Fibroblast of upper back skin (primary cell): Measurements from ENCODE around the gene LSM3.

ENCODE experiments used
- DNase-seq: peaks from one replicate; pipeline ENCODE4 v3.0.0-alpha.2; 2013

LSM3 gene

DNA sequence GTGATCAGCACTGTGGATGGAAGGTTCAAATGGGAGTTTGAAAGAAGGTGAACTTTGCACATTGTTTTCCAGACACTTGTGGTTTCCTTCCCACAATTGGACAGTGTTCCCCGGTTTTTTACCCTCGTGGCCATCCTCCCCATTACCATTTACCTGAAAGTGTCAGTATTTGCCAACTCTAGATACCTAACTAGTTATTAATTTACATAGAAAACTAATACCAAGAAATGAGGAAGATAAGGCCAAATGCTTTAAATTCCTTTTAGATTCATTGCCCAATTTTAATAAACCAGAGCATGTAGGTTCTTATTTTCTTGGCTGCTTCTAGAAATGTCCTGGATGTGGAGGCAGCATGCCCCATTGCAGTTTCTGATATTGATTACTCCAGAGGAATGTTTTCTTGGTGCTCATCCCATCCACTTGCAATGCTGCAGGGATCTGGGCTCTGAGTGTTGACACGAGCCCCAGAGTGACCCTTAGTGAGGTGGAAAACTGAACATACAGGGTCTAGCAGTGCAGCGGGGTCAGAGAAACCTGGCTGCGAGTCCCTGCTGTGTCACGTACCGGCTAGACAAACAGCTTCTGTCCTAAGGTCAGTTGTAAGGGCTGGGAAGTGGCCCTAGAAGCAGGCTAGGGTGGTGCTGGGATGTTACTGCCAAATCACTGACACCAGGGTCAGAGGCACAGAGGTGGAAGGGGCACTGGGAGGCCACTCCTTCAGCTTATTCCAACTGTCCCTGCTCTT lies 23.5 kb downstream of the LSM3 start:
- DNase-seq, result peak; percentile 52

DNA sequence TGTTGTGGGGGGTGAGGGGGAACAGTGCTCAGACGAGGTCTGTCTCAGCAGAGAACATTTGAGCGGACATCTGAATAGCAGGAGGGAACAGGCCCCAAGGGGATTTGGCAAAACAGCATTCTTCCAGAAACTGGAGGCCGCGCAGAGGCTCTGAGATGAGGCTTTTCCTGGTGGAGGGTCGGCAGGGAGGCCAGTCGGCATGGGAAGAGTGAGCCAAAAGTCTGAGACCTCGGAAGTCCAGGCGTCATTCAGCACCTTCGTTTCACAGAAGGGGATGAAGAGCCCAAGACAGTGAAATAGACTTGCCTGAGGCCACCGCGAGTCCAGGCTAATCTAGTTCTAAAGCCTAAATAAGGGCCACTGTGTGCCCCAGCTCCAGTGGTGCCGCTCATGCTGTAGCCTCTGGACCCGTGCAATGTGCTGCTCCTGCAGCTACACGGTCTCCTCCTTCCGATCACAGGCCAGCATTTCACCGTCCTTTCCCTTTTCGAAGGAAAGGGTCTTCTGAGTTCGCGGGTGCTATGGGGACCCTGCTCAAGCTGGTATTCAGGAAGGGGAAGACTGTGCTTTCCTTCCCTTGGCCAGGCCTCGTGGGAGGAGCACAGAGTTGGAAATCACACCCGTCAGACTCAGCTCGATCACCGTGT lies 24.4 kb downstream of the LSM3 start:
- DNase-seq, result no peak

DNA sequence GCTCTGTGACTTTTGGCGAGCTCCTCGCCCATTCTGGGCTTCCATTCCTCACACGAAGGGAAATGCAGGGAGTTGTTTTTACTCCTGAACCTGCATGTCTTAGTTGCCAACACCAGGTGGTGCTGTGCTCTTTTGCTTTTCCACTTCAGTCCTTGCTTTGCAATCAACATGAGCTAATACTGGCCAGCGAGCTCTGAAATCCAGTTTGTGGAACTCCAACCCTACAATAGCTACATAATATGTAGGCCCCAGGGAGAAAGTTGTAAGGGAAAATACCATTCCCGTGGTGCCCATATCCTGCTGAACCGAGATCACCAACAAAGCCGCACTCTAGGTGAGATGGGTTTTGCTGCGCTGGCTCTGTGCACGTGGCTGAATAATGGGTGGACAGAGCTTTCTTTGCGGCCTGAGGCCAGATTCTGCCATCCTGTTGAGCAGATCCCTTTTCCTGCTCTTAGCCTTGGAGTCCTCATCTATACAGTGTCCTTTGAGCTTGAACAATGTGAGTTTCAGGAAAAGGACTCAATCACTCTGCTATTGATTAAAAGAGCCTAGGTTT lies 25.0 kb downstream of the LSM3 start:
- peak; percentile 85 for DNase-seq

DNA sequence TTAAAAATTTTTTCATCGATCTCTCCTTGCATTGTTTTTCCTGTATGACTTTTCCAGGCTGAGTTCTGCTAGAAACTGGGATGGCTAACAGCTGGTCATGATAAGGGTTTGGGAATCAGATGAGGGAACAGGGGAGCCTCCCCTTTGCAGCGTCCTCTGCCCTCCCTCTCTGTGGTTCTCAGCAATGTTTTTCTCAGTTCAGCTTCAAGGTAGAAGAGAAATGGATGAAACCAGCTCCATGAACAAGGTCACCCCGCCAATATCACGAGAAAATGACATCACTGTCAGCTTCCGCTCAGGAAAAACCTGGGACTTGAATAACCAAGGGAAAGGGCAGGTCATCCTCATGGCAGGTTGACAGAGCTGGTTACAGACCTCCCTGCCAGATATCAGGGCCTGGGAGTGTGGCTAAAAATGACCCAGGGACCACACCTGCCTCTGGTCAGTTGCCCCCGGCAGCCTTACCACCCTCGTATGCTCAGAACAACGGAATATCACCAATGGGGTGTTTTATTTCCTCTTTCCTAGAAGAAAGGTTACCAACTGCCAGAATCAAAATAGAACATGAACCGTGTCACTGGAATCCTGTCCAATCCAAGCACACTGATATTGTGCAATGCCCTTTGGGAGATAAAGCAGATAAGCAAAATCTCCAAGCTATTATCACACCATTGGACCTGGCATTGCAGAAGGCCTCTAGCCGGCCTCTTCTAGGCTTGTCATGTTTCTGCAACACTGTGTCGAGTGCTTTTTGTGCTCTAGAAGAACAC lies 26.1 kb downstream of the LSM3 start:
- DNase-seq, result peak; percentile 53

DNA sequence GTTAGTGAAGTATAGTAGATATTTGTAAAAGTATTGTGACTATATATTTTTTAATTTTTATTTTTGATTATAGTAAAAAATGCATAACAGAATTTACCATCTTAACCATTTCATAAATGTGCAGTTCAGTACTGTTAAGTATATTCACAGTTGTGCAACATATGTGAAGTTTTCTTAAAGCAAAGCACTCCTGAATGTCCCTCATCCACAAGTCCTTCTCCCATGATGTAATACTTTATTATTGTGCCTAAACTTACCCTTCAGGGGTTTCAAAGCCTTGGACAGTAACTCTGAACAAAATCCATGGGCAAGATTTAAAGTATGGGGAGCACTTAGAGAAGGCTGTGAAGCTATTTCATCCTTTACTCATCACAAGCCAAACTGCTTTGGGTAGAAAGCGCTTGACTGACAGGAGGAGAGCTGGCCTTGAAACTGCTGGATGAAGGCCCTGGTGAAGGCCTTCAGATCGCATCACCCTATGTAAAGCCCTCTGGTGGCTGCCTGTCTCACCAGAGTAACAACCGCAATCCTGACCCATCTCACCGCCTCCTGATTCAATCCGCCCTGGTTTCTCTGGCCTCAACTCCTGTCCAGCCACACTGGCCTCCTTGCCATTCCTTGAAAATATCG lies 28.0 kb downstream of the LSM3 start:
- no peak for DNase-seq

DNA sequence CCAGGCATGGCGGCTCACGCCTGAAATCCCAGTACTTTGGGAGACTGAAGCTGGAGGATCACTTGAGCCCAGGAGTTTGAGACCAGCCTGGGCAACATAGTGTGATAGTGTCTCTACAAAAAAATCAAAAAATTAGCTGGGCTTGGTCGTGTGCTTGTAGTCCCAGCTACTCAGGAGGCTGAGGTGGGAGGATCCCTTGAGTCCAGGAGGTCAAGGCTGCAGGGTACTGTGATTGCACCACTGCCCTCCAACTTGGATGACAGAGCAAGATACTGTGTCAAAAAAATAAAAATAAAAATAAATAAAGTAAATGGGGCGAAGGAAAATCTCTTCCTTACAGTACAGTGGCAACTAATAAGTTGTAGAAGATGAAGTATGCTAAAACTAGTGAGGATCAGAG lies 29.6 kb downstream of the LSM3 start:
- DNase-seq, result no peak

DNA sequence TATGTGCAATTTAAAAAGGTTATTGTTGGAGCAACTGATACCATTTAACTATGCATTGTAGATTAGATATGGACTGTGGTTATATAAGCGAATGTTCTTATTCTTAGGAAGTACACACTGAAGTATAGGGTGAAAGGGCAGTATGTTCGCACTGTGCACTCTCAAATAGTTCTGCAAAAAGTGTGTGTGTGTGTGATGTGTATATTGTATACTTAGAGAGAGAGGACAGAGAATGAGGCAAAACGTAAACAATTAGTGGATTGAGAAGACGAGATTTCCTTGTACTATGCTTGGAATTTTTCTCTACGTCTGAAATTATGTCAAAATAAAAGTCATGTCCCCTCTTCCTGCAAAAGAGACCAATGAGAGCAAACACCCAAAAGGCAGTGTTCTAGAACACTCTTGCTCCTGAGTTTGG lies 30.4 kb downstream of the LSM3 start:
- DNase-seq, result no peak

DNA sequence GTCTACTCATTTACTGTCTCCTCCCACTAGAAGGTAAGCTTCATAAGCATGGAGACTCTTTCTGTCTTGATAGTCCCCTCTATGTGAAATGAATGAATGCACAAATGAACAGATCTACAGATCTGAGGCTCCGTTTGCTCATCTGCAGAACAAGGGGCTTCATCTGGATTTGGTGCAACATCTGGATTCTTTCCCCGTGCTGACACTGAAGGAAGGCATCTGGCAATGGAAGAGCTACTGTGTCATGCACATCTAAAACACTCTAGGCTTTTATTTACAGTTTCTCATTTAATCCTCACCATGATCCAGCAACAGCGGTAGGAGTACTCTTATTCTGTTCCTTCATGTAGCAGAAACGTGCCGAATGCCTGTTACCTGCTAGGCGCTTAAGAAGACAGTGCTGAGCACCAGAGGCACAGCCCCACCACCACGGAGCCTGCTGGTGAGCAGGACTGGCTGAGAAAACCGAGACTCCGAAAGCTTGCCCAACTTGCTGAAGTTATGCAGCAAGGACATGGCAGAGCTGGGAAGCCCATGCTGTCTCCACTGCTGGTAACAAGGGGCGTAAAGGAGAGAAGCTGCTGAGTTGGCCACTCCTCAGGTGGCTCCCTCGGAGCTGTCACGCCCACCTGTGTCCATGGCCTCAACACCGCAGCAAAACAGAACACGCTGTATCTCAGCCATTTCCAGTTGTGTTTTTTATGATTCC lies 31.1 kb downstream of the LSM3 start:
- no peak for DNase-seq

DNA sequence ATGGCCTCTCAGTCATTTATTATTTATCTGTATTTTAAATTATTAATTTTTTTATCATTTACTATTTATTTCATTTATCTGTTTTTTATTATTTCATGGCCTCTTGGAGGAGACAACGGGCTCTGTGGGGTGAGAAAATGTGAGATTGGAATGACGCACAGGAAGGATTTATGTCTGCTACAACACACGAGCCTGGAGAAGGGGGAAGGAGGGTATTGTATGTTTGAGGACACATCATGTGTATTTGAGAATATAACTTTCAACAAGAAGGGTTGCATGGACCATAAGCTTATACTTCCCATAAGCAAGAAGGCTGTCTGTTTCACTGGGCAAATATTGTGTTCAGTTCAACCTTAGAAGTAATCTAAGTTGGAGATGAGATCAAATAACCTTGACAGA lies 31.7 kb downstream of the LSM3 start:
- DNase-seq, result peak; percentile 68

DNA sequence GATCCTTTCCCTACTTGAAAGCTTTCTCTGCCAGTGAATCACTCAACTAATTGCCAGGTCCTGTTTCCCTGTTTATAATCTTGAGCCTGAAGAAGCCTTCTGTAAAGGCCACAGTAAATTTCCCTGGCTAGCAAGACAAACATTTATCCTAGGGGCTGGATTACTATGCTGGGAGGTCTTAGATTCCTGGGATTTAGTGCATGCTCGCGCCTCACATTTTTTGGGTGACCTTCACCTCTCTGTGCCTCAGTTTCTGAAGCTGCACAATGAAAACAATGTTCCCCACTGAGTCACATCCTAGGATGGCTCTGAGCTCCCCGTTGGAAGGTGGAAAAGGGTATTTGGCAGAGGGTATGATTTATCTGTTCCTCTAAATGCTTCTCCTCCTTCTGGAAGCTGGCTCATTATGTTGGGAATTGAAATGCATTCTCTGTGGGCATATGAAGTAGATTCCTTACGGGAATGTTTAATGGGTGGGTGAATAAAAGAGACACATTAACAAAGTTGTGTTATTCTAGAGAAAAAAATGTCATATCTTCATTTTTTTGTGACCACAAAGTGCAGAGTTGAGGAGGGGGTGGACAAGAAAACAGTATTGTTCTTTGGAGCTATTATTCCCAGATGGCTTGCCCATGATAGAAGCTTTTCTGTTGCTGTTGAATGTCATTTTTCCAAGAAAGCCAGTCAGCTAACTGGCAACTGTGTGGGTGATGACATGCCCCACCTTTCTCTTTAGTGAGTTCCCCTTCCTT lies 32.4 kb downstream of the LSM3 start:
- DNase-seq, result peak; percentile 100

DNA sequence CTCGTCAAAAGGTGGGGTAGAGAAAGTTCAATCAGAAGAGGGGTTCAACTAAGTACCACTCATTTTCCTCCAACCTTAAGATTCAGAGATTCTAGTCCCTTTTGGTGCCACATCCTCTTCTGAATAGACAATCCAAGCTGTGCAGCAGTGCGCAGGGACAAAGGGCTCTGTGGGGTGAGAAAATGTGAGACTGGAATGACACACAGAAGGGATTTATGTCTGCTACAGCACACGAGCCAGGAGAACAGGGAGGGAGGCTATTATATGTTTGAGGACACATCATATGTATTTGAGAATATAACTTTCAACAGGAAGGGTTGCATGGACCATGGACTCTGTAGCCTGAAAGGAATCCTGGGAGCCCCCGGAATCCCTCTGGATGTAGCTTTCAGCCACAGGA lies 33.0 kb downstream of the LSM3 start:
- DNase-seq, result peak; percentile 56

DNA sequence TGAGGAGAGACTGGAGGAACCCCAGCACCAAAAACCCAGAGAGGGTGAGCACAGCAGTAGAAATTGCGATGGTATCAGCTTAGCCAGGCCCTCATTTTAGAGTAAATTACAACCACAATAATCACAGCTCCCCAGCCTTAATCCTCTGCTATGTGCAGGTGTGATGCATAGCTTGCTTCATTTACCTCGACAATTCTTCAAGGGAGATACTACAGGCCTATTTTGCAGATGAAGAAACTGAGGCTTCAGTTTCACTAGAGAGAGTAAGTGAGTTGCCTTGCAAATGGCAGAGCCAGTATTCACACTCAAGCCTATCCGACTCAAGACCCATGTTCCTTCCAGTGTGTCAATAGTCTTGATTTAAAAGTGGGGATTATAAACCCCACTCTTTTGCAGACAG lies 33.4 kb downstream of the LSM3 start:
- DNase-seq, result no peak

DNA sequence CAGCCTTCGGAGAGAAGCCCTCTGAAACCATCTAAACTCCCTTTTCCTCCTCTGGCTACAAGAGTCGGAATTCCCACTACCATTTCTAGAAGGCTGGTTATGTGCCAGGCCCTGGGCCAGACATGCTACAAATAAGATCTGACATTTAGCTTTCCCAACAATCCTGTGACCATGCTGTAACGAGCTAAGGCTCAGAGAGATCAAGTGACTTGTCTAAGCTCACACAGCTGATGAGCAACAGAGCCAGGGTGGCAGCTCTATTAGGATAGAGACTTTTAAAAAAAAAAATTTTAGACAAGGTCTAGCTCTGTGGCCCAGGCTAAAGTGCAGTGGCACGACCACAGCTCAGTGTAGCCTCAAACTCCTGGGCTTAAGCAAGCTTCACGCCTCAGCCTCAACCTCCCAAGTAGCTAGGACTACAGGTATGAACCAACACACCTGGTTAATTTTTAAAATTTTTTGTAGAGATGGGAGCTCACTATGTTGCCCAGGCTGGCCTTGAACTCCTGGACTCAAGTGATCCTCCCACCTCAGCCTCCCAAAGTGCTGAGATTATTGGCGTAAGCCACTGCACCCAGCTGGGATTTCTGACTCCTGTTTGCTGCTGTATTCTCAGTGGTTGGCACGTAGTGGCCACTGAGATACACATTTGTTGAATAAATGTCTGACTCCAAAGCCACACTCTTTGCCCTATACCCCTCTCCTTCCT lies 34.6 kb downstream of the LSM3 start:
- no peak for DNase-seq

DNA sequence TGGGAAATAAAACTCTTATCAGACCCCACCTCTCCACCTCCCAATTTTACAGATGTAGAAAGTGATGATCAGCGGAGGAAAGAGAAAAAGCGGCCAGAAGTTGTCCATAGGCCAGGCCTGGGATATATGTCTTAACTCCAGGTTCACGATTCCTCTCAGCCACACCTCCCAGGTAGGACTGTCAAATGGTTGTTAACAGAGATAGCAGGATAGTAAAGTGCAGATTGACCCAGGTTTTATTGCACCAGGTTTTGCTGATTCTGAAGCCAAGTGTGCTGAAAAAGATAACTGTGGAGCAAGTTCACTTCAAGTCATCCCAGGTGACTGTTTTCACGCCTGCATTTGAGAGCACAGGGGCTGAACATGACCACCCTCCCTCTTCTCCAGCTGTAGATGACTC lies 36.1 kb downstream of the LSM3 start:
- no peak for DNase-seq

DNA sequence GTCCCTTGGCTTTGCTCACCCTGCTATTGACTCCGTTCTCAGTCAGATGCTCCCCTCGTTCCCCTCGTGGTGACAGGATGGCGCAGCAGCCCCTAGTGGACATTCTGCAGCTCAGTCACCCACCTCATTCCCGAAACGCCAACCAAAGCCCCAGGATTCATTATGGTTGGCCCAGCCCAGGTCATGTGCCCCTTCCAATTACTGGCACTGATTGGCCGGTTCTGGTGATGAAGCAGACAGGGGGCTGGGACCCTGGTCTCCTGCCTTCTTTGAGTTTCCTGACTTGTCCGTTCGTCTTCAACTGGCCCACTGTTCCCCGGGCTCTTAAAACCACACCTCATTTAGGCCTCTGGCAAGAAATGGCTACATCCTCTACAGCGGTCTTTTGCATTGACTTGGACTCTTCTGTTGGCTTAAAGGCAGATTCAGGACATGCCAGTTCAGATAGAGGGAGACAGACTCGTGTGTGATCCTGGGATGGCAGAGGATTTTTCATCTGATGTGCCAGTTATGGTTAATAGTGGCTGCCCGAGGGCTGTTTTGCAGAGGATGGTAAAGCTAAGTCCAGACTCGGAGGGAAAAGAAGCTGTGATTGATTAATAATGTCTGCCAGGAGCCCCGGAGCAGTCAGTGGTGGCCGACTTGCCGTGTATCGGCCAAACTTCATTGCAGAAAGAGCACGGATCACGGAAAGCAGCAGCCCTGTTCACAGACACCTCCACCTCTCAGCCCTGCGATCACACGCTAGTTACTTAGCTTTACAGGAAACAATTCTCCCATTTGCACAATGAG lies 37.8 kb downstream of the LSM3 start:
- DNase-seq, result peak; percentile 78

DNA sequence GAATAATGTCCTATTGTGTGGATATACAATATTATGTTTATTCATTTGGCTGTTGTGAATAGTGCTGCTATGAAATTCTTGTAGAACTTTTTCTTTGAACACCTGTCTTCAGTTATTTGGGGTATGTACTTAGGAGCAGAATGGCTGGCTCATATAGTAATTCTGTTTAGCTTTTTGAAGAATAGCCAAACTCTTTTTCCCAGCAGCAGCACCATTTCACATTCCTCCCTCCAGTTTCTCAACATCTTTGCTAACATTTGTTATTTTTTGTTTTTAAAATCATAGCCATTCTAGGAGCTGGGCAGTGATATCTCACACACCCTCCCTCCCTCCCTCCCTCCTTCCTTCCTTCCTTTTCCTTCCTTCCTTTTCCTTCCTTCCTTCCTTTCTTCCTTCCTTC lies 39.7 kb downstream of the LSM3 start:
- no peak for DNase-seq

DNA sequence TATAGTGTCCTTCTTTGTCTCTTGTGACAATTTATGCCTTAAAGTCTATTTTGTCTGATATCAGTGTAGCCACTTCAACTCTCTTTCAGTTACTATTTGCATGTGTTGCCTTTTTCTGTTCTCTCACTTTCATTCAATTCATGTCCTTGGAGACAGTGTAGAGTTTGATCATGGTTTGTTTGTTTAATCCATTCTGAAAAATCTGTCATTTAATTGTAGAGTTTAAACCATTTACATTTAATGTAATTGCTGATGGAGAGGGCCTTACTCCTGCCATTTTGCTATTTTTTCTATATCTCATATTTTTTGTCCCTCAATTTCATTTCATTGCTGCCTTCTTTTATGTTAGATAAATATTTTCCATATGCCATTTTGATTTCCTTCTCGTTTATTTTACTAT lies 42.3 kb downstream of the LSM3 start:
- no peak for DNase-seq

DNA sequence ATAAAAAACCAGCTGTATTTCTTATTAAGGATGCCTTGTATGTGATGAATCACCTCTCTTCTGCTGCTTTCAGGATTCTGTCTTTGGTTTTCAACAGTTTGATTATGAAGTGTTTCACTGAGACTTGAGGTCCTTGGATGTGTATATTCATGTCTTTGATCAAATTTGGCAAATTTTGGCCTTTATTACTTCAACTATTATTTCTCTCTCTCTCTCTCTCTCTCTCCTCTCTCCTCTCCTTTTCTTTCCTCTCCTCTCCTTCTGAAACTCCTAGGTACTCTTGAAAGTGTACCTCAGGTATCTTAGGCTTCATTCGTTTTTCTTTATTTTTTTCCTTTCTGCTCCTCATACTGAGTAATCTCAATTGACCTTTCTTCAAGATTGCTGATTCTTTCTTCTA lies 43.3 kb downstream of the LSM3 start:
- DNase-seq, result no peak

DNA sequence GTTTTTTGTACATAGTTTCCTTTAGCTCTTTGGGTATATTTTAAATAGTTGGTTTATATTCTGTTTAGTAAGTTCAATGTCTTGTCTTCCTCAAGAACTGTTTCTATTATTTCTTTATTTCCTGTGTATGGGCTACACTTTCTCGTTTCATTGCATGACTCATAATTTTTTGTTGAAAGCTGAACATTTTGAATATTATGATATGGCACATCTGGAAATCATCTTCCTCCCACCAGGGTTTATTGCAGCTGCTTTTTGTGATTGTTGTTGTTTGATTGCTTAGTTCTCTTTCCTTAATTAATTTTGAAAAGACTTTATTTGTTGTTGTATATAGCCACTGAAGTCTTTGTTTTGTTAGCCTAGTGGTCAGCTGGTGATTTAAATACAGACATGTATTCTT lies 43.8 kb downstream of the LSM3 start:
- DNase-seq, result no peak

DNA sequence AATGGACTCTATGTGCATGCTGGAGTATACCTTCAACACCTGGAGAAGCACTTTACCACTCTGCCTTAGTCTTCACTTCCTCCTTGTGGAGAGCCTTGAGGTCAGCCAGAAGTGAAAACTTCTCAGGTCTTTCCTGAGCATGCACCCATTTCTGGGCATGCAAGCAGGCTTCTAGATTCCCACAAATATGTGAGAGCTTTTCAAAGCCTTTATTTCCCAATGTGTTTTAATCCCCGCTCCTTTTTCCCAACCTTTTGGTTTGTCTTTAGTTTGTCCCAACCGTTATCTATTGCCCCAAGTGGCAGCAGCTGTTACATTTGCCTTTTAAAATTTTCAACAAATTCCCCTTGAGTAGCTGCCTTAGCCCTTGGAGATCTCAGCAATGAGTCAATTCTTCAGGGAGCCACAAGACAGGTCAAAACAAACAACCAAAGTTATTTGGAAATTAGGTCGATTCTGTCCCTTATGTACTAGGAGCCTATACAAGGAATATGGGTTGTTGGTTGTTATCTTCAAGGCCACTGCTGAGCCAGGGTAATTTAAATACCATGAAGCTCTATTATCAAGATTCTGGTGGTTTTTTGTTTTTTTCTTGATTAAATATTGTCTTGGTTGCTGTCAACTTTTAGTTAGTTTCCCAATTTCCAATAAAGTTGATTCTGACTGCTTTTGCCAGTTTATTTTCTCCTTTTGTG lies 44.4 kb downstream of the LSM3 start:
- DNase-seq, result no peak
